Stimulated activated naive CD8-positive, alpha-beta T cell treated with anti-CD3 and anti-CD28 coated beads, Interleukin-15, Interleukin-2, amounts not matched to agents 100 ng/mL and 50 ng/mL, for 24 hours (primary cell): ENCODE measurements around the gene CDK17.
"Not testable (repeated sequence)": the region's sequence is repeated elsewhere in the genome, so short reads cannot be mapped to it uniquely, and the experiment has no call there.

Experiments used
- H3K27ac Mint-ChIP-seq: one replicate; pipeline ENCODE4 v1.8.0; 2021; ENCODE audit warnings: mild to moderate bottlenecking, mixed read lengths
- H3K27me3 Mint-ChIP-seq: one replicate; pipeline ENCODE4 v1.8.0; 2021; ENCODE audit warnings: mixed read lengths
- H3K36me3 Mint-ChIP-seq: one replicate; pipeline ENCODE4 v1.8.0; 2021; ENCODE audit warnings: low read depth, mixed read lengths
- H3K4me1 Mint-ChIP-seq: one replicate; pipeline ENCODE4 v1.8.0; 2021; ENCODE audit warnings: low read depth, mixed read lengths
- H3K4me3 Mint-ChIP-seq: one replicate; pipeline ENCODE4 v1.8.0; 2021; ENCODE audit warnings: mild to moderate bottlenecking, mixed read lengths
- H3K9me3 Mint-ChIP-seq: one replicate; pipeline ENCODE4 v1.8.0; 2021; ENCODE audit warnings: mixed read lengths

CDK17 gene

GRCh38 chr12:96403870-96404269, 3.6 kb upstream of the CDK17 start:
- no peaks in the 10 kb centered on the region for H3K36me3 Mint-ChIP-seq
- H3K27ac Mint-ChIP-seq: no peak overlapping the region
- H3K4me1 Mint-ChIP-seq: peaks cover 25% of the 10 kb centered on the region
- H3K4me3 Mint-ChIP-seq: no peak overlapping the region
- no peaks in the 10 kb centered on the region for H3K27me3 Mint-ChIP-seq
- H3K9me3 Mint-ChIP-seq: no peaks in the 10 kb centered on the region

GRCh38 chr12:96402522-96402921, 2.3 kb upstream of the CDK17 start:
- H3K27ac Mint-ChIP-seq, H3K36me3 Mint-ChIP-seq, H3K4me3 Mint-ChIP-seq, H3K9me3 Mint-ChIP-seq, H3K27me3 Mint-ChIP-seq: not testable (repeated sequence)
- peaks cover 31% of the 10 kb centered on the region for H3K4me1 Mint-ChIP-seq

GRCh38 chr12:96402061-96402460, 1.8 kb upstream of the CDK17 start:
- H3K4me1 Mint-ChIP-seq: peaks cover 34% of the 10 kb centered on the region
- H3K36me3 Mint-ChIP-seq: no peaks in the 10 kb centered on the region
- no peaks in the 10 kb centered on the region for H3K27me3 Mint-ChIP-seq
- peak overlapping the region; percentile 5 for H3K4me3 Mint-ChIP-seq
- no peak overlapping the region for H3K27ac Mint-ChIP-seq
- no peaks in the 10 kb centered on the region for H3K9me3 Mint-ChIP-seq

GRCh38 chr12:96401076-96401871, 1.0 kb upstream of the CDK17 start:
- Mint-ChIP-seq H3K27me3 (no peaks in the 10 kb centered on the region), H3K9me3 (no peaks in the 10 kb centered on the region), H3K4me1 (peaks cover 37% of the 10 kb centered on the region), H3K36me3 (no peaks in the 10 kb centered on the region), H3K27ac (peak overlapping the region; percentile 96), H3K4me3 (peak overlapping the region; percentile 90)

GRCh38 chr12:96400631-96401075, 414 bp upstream of the CDK17 start:
- Mint-ChIP-seq H3K4me1 (peaks cover 43% of the 10 kb centered on the region), H3K4me3 (peak overlapping the region; percentile 90), H3K27ac (peak overlapping the region; percentile 96), H3K36me3 (no peaks in the 10 kb centered on the region), H3K27me3 (no peaks in the 10 kb centered on the region), H3K9me3 (no peaks in the 10 kb centered on the region)

GRCh38 chr12:96399120-96399918, 920 bp downstream of the CDK17 start:
- peak overlapping the region; percentile 90 for H3K4me3 Mint-ChIP-seq
- H3K27me3 Mint-ChIP-seq: no peaks in the 10 kb centered on the region
- peak overlapping the region; percentile 91 for H3K27ac Mint-ChIP-seq
- peaks cover 52% of the 10 kb centered on the region for H3K4me1 Mint-ChIP-seq
- peaks cover 5% of the 10 kb centered on the region for H3K36me3 Mint-ChIP-seq
- H3K9me3 Mint-ChIP-seq: no peaks in the 10 kb centered on the region

GRCh38 chr12:96398424-96399119, 1.7 kb downstream of the CDK17 start:
- no peaks in the 10 kb centered on the region for H3K9me3 Mint-ChIP-seq
- H3K4me1 Mint-ChIP-seq: peaks cover 56% of the 10 kb centered on the region
- H3K4me3 Mint-ChIP-seq: peak overlapping the region; percentile 90
- peak overlapping the region; percentile 91 for H3K27ac Mint-ChIP-seq
- H3K27me3 Mint-ChIP-seq: no peaks in the 10 kb centered on the region
- peaks cover 5% of the 10 kb centered on the region for H3K36me3 Mint-ChIP-seq

GRCh38 chr12:96397756-96398423, 2.3 kb downstream of the CDK17 start:
- H3K27ac Mint-ChIP-seq: peak overlapping the region; percentile 91
- peaks cover 56% of the 10 kb centered on the region for H3K4me1 Mint-ChIP-seq
- H3K36me3 Mint-ChIP-seq: peaks cover 5% of the 10 kb centered on the region
- H3K4me3 Mint-ChIP-seq: peak overlapping the region; percentile 90
- H3K9me3 Mint-ChIP-seq: no peaks in the 10 kb centered on the region
- H3K27me3 Mint-ChIP-seq: no peaks in the 10 kb centered on the region

GRCh38 chr12:96396914-96397313, 3.3 kb downstream of the CDK17 start:
- Mint-ChIP-seq H3K27me3 (no peaks in the 10 kb centered on the region), H3K27ac (peak overlapping the region; percentile 17), H3K36me3 (peaks cover 5% of the 10 kb centered on the region), H3K4me1 (peaks cover 59% of the 10 kb centered on the region), H3K9me3 (no peaks in the 10 kb centered on the region), H3K4me3 (peak overlapping the region; percentile 40)

GRCh38 chr12:96396209-96396608, 4.0 kb downstream of the CDK17 start:
- Mint-ChIP-seq H3K36me3 (peaks cover 9% of the 10 kb centered on the region), H3K4me1 (peaks cover 59% of the 10 kb centered on the region), H3K27me3 (no peaks in the 10 kb centered on the region), H3K27ac (no peak overlapping the region), H3K9me3 (no peaks in the 10 kb centered on the region), H3K4me3 (no peak overlapping the region)

GRCh38 chr12:96395236-96395635, 5.0 kb downstream of the CDK17 start:
- H3K36me3 Mint-ChIP-seq: peaks cover 9% of the 10 kb centered on the region
- no peak overlapping the region for H3K27ac Mint-ChIP-seq
- peaks cover 57% of the 10 kb centered on the region for H3K4me1 Mint-ChIP-seq
- H3K27me3 Mint-ChIP-seq: no peaks in the 10 kb centered on the region
- no peaks in the 10 kb centered on the region for H3K9me3 Mint-ChIP-seq
- no peak overlapping the region for H3K4me3 Mint-ChIP-seq

- not testable (repeated sequence) for H3K27ac Mint-ChIP-seq, H3K4me3 Mint-ChIP-seq, H3K27me3 Mint-ChIP-seq, H3K9me3 Mint-ChIP-seq
- peaks cover 17% of the 10 kb centered on the region for H3K36me3 Mint-ChIP-seq
- peaks cover 60% of the 10 kb centered on the region for H3K4me1 Mint-ChIP-seq
Observed at GRCh38 chr12:96393229-96393628, 7.0 kb downstream of the CDK17 start.

GRCh38 chr12:96392397-96392796, 7.8 kb downstream of the CDK17 start:
- Mint-ChIP-seq H3K27ac (no peak overlapping the region), H3K9me3 (no peaks in the 10 kb centered on the region), H3K27me3 (no peaks in the 10 kb centered on the region), H3K4me3 (no peak overlapping the region), H3K4me1 (peaks cover 56% of the 10 kb centered on the region), H3K36me3 (peaks cover 17% of the 10 kb centered on the region)

- Mint-ChIP-seq H3K36me3 (peaks cover 22% of the 10 kb centered on the region), H3K4me3 (no peak overlapping the region), H3K9me3 (no peaks in the 10 kb centered on the region), H3K4me1 (peaks cover 62% of the 10 kb centered on the region), H3K27me3 (no peaks in the 10 kb centered on the region), H3K27ac (no peak overlapping the region)
Observed at GRCh38 chr12:96387981-96388380, 12.3 kb downstream of the CDK17 start.
